Astrocyte of the cerebellum (primary cell): Measurements from ENCODE around the gene MYO1B.

Experiments used
- DNase-seq: peaks from one replicate; pipeline ENCODE4 v3.0.0-alpha.2; 2011; ENCODE audit warnings: low read depth
- H3K4me3 ChIP-seq: 2 replicates; pipeline ENCODE4 v1.5.1; 2011; ENCODE audit warnings: mild to moderate bottlenecking, low read depth, low read length, moderate library complexity
- in situ Hi-C: cut with HindIII; loops from 2 replicates; pipeline ENCODE4 v1.10.0; 2017; ENCODE audit warnings: low sequenced_read_pairs
- TF ChIP-seq, protein P1 (sequence below): IDR thresholded peaks from 2 replicates; pipeline ENCODE4 v1.5.1; 2012; ENCODE audit warnings: low read length, low read depth, moderate library complexity, mild to moderate bottlenecking; ENCODE audit errors: missing control alignments

Gene MYO1B

DNA sequence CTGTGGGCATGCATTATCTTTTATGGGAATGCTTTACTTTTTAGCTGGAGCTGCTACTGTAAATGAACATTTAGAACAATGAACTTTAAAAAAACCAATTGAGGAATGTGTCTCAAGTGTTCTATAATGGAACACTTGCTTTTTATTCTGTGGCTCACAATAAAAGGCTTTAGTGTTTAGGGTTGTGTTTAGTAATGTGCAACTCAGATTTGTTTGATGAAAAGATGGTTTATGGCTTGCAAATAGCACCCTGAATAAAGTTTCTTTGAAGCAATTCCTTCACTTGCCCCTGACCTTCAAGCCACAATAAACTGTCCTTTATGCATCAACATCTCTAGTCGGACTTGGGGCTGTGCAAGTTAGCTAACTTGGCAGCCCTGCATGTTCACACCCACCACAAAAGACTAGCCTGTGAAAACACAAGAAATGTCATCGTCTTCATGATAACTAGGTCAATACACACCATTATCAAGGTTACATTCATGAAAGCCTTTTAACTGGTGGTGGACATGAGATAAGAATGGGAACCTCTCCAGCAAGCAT lies 98.7 kb downstream of the MYO1B start:
- DNase-seq, result no peak
- H3K4me3 ChIP-seq, result no peak overlapping the region
- TF ChIP-seq, protein P1, sequence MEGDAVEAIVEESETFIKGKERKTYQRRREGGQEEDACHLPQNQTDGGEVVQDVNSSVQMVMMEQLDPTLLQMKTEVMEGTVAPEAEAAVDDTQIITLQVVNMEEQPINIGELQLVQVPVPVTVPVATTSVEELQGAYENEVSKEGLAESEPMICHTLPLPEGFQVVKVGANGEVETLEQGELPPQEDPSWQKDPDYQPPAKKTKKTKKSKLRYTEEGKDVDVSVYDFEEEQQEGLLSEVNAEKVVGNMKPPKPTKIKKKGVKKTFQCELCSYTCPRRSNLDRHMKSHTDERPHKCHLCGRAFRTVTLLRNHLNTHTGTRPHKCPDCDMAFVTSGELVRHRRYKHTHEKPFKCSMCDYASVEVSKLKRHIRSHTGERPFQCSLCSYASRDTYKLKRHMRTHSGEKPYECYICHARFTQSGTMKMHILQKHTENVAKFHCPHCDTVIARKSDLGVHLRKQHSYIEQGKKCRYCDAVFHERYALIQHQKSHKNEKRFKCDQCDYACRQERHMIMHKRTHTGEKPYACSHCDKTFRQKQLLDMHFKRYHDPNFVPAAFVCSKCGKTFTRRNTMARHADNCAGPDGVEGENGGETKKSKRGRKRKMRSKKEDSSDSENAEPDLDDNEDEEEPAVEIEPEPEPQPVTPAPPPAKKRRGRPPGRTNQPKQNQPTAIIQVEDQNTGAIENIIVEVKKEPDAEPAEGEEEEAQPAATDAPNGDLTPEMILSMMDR, result no peak
- in situ Hi-C loops, result no loop called here

DNA sequence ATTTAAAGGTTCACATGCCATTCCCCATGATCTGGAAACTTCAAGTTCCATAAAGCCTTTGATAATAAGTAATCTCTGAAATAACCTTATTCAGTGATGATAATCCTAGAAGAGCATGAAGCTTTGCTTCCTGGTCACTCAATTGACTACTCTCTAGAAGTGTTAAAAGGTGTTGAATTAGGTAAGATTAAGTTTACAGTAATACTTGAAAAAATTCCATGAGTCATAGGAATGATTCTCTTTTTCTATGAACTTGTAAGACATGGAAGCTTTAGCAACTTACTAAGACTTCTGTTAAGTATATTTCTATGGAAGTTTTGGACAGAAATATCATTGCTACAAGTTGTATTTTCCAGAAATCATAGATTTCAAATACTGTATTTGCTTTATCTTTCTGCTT lies 100.6 kb downstream of the MYO1B start:
- in situ Hi-C loops, result no loop called here
- TF ChIP-seq, protein P1, result no peak
- H3K4me3 ChIP-seq, result no peak overlapping the region
- no peak for DNase-seq

DNA sequence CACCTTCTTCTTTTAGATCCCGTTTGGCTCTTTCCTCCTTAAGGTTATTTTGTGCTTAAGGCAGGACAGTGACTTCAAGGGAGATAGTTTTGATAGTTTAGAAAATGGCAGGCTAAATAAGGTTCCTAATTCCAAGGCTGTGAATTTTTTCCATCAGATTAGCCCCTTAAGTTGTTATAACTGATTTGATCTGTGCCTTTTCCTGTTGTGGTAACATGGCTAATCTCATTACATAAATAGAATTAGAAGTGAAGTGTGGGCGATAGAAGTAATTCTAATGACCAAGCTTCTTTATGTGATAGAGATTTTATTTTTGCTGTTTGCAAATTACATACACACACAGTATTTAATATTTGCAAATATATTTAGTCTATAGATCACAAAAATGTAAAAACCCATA lies 102.0 kb downstream of the MYO1B start:
- TF ChIP-seq, protein P1, result no peak
- H3K4me3 ChIP-seq, result no peak overlapping the region
- in situ Hi-C loops, result no loop called here
- no peak for DNase-seq

DNA sequence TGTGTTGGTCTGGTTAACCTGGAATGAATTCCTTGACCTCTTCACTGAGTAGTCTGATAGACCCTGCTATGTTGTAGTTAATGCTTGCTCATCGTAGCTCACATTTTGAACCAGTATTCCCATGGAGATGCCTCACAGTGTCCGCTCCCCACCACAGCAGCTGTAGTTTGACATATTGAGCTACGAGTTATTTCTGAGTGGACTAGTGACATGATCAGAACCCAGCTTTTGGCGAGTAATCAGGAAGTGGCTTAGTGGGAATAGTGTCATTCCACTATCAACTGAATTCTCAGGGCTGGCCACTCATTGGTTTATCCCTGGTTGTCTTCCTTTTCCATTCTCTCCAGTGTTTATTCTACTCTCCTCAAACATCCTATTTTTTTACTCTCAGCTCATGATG lies 102.7 kb downstream of the MYO1B start:
- no peak for DNase-seq
- in situ Hi-C loops, result no loop called here
- no peak overlapping the region for H3K4me3 ChIP-seq
- TF ChIP-seq, protein P1, result no peak

DNA sequence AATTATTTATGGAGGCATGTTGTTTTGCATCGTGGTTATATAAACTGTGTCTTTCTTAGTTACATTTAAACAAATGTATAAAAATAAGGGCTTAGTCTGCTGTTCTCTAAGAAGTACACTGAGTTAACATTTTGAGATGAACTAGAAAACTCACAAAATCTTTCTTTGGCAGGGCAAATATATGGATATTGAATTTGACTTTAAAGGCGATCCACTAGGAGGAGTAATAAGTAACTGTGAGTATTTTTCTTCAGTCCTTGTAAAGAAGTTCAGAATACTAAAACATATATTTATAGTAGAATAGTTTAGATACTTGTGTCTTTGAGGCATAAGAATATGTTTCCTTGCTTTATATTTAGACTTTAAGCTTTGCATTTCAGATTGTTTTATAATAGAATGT lies 104.8 kb downstream of the MYO1B start:
- no peak overlapping the region for H3K4me3 ChIP-seq
- TF ChIP-seq, protein P1, result no peak
- DNase-seq, result no peak
- in situ Hi-C loops, result no loop called here

DNA sequence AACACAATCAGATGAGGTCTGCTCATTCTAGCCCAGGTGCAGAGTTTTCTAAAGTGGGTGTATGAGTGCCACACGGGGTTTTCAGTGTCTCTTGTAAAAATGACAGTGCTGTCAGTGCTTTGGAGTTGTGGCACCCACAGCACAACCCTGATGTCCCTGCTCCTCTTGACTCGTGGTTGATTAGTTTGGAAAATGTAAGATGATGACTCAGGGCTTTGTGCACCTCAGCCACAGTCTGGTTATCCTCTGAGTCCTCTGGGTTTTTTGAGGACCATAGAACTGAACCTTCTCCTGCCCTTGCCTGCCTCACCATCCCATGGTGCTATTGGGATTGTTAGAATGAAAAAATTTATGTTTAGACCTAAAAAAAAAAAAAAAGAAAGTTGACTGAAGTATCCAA lies 105.6 kb downstream of the MYO1B start:
- TF ChIP-seq, protein P1, result no peak
- no peak overlapping the region for H3K4me3 ChIP-seq
- no peak for DNase-seq
- in situ Hi-C loops, result no loop called here

DNA sequence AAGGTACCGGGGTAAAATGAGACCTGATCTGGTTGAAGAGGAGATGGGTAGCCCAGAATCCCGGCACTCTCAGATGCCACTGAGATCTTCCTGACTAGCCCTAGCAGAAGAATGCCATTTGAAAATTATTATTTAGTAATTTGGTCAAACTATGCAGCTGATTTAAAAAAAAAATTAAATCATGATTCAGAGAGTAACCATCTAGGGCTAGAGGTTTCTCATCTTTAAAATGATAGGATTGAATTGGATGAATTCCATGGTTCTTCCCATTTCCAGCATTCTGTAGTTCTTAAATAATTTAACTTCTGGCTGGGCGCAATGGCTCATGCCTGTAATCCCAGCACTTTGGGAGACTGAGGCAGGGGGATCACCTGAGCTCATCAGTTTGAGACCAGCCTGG lies 106.1 kb downstream of the MYO1B start:
- TF ChIP-seq, protein P1, result no peak
- in situ Hi-C loops, result no loop called here
- DNase-seq, result no peak
- no peak overlapping the region for H3K4me3 ChIP-seq
